ENCODE data around the gene HENMT1. TPM values are rescaled to one million over a fixed set of nuclear protein-coding genes. Genes with fewer than 3 reads are reported as not detected.

HENMT1 gene
- total and polyA plus RNA-seq, 9 of the 15 experiments (the other 6 are each of a cell fraction or from before 2014, with no cell fraction given): not detected

- TF ChIP-seq SPI1 (IDR thresholded peaks at IDR 0.05; ENCODE audit: borderline replicate concordance, low read depth, low read length) (no peak), NONO (IDR thresholded peaks at IDR 0.05; ENCODE audit: low read depth in 2 of 2, low read length in 1 of 2) (no peak), ZNF324 (CRISPR knock-in tag; IDR thresholded peaks at IDR 0.05) (no peak), PML (IDR thresholded peaks at IDR 0.05; ENCODE audit: low read length) (no peak), ATF1 (CRISPR knock-in tag; IDR thresholded peaks at IDR 0.05) (no peak), ATF1 (tag; IDR thresholded peaks at IDR 0.05) (no peak), ZNF551 (CRISPR knock-in tag; IDR thresholded peaks at IDR 0.05) (no peak), NFIC (IDR thresholded peaks at IDR 0.05) (no peak), SMC3 (conservative IDR thresholded peaks at IDR 0.05; ENCODE audit: insufficient read depth, low read depth, low read length) (peak; percentile 89), ARID4B (CRISPR knock-in tag; IDR thresholded peaks at IDR 0.05) (no peak), ARID3A (IDR thresholded peaks at IDR 0.05; ENCODE audit: borderline replicate concordance, low read depth, low read length) (0 out of 2 replicates have a peak, but pooled peaks have one; percentile 21), NFATC3 (IDR thresholded peaks at IDR 0.05) (0 out of 2 replicates have a peak, but pooled peaks have one; percentile 32), CEBPG (CRISPR knock-in tag; IDR thresholded peaks at IDR 0.05) (no peak), CEBPG (tag; conservative IDR thresholded peaks at IDR 0.05 in 1 of 2, IDR thresholded peaks at IDR 0.05 in 1 of 2) (no peak; a peak in 1 of 4 replicates), NR2C2 (CRISPR knock-in tag; IDR thresholded peaks at IDR 0.05) (no peak), NR2C2 (tag; IDR thresholded peaks at IDR 0.05) (no peak), ARID2 (IDR thresholded peaks at IDR 0.05) (peak; percentile 89; the same call in 1 of the 2 replicates), SMAD4 (CRISPR knock-in tag; conservative IDR thresholded peaks at IDR 0.05) (0 out of 2 replicates have a peak, but pooled peaks have one; percentile 24), MAZ (CRISPR knock-in tag; conservative IDR thresholded peaks at IDR 0.05 in 1 of 2, IDR thresholded peaks at IDR 0.05 in 1 of 2) (peak in 1 of 2 experiments; percentile 35; a peak in 1 of 4 replicates), FOXA3 (CRISPR knock-in tag; conservative IDR thresholded peaks at IDR 0.05 in 1 of 2, IDR thresholded peaks at IDR 0.05 in 1 of 2) (peak in 1 of 2 experiments; percentile 39; a peak in 1 of 4 replicates), HNRNPUL1 (IDR thresholded peaks at IDR 0.05; ENCODE audit: low read length) (no peak)
These were observed 17.2 kb downstream of the HENMT1 start (continued) for GRCh38 chr1:108643492-108644335.
